GM23248 (cell line): ENCODE data around the gene TMEM74B. TPM values are rescaled to one million over a fixed set of nuclear protein-coding genes. Genes with fewer than 3 reads are reported as not detected.

Experiments used
- DNase-seq: peaks from one replicate; pipeline ENCODE4 v3.0.0-alpha.2; 2015
- H2AFZ ChIP-seq: fragments of 200-600 bp; sonication (generic); 2 replicates; pipeline ENCODE4 v1.6.1; 2016; ENCODE audit warnings: antibody characterized with exemption
- H3F3A ChIP-seq: fragments of 200-600 bp; sonication (generic); 2 replicates; pipeline ENCODE4 v1.6.1; 2016; ENCODE audit warnings: mild to moderate bottlenecking, antibody characterized with exemption, mixed run types; ENCODE audit not compliant: insufficient read depth
- H3K27ac ChIP-seq: fragments of 200-600 bp; sonication (generic); 2 replicates; pipeline ENCODE4 v1.5.1; 2016; ENCODE audit warnings: mild to moderate bottlenecking
- H3K27me3 ChIP-seq: fragments of 200-600 bp; sonication (generic); replicated peaks from 2 replicates; pipeline ENCODE4 v1.6.1; 2016; ENCODE audit warnings: mild to moderate bottlenecking; ENCODE audit not compliant: insufficient read depth
- H3K36me3 ChIP-seq: fragments of 200-600 bp; sonication (generic); 2 replicates; pipeline ENCODE4 v1.6.1; 2016; ENCODE audit warnings: low read depth, mild to moderate bottlenecking
- H3K4me1 ChIP-seq: fragments of 200-600 bp; sonication (generic); 2 replicates; pipeline ENCODE4 v1.6.1; 2016; ENCODE audit warnings: mild to moderate bottlenecking; ENCODE audit not compliant: insufficient read depth
- H3K4me2 ChIP-seq: fragments of 200-600 bp; sonication (generic); one replicate; pipeline ENCODE4 v1.6.1; 2016; ENCODE audit warnings: mild to moderate bottlenecking; ENCODE audit not compliant: unreplicated experiment
- H3K4me3 ChIP-seq: fragments of 200-600 bp; sonication (generic); 2 replicates; pipeline ENCODE4 v1.5.1; 2016; ENCODE audit warnings: mild to moderate bottlenecking
- H3K79me2 ChIP-seq: fragments of 200-600 bp; sonication (generic); 2 replicates; pipeline ENCODE4 v1.6.1; 2016; ENCODE audit warnings: mild to moderate bottlenecking; ENCODE audit not compliant: insufficient read depth
- H3K9ac ChIP-seq: fragments of 200-600 bp; sonication (generic); 2 replicates; pipeline ENCODE4 v1.6.1; 2016; ENCODE audit warnings: mild to moderate bottlenecking
- H3K9me2 ChIP-seq: fragments of 200-600 bp; sonication (generic); 2 replicates; pipeline ENCODE4 v1.6.1; 2016; ENCODE audit warnings: mixed run types, mild to moderate bottlenecking, moderate library complexity; ENCODE audit not compliant: insufficient read depth
- H3K9me3 ChIP-seq: fragments of 200-600 bp; sonication (generic); one replicate; pipeline ENCODE4 v1.6.1; 2017; ENCODE audit warnings: low read depth
- H4K20me1 ChIP-seq: fragments of 200-600 bp; sonication (generic); 2 replicates; pipeline ENCODE4 v1.6.0; 2016; ENCODE audit not compliant: insufficient read depth
- EZH2 ChIP-seq: fragments of 200-600 bp; sonication (generic); IDR thresholded peaks from 2 replicates; pipeline ENCODE4 v1.6.1; 2018; ENCODE audit warnings: antibody characterized with exemption, mild to moderate bottlenecking; ENCODE audit not compliant: insufficient read depth, poor library complexity, severe bottlenecking
- EZH2phosphoT487 ChIP-seq: fragments of 200-600 bp; sonication (generic); IDR thresholded peaks from 2 replicates; pipeline ENCODE4 v1.6.1; 2018; ENCODE audit warnings: antibody characterized with exemption, moderate library complexity, mild to moderate bottlenecking, low read depth; ENCODE audit not compliant: insufficient read depth
- WGBS, 2 experiments: methylation state at CpG; one replicate each; pipeline ENCODE4 v1.1.6; 2015 to 2017; ENCODE audit warnings: low lambda C conversion rate in 2 of 2, low coverage in 1 of 2; ENCODE audit errors: missing lambda C conversion rate in 2 of 2; 5-methylcytosine and 5-hydroxymethylcytosine counted together
- in situ Hi-C: fragments of 300-500 bp; cut with MboI; formaldehyde crosslinking; loops from 2 replicates; pipeline ENCODE4 v1.15.0; 2020
- polyA plus RNA-seq: library from polyadenylated mRNA; unstranded; fragments of >200 nt; fragmentation: Nextera tagmentation; extraction: Ambion mirVana; gene quantifications from 2 replicates; pipeline ENCODE4 v1.2.1, GENCODE V29; 2016
- total RNA-seq: library from RNA; depleted of rRNA; stranded (reverse); fragments of >200 nt; shearing (Covaris generic); gene quantifications from 2 replicates; pipeline ENCODE4 v1.2.3, GENCODE V29; 2014

The TMEM74B gene
- total and polyA plus RNA-seq, 2 experiments from 2014 or later, result 0.18 to 0.43 TPM

GRCh38 chr20:1163653-1164052 is 21.1 kb downstream of the TMEM74B start:
- Histone ChIP-seq H3K4me2 (no peak overlapping the region), H3K36me3 (peaks cover 32% of the 10 kb centered on the region), H3K79me2 (no peaks in the 10 kb centered on the region), H3K4me1 (no peaks in the 10 kb centered on the region), H3K9me3 (no peaks in the 10 kb centered on the region), H3K9me2 (no peaks in the 10 kb centered on the region), H3K27me3 (no peaks in the 10 kb centered on the region), H2AFZ (no peak overlapping the region), H3F3A (no peaks in the 10 kb centered on the region), H3K4me3 (no peak overlapping the region), H3K9ac (no peak overlapping the region), H4K20me1 (no peaks in the 10 kb centered on the region), H3K27ac (no peak overlapping the region)
- 98 to 100% methylated on average over 2 of the region's 2 CpGs for WGBS, 2 experiments
- in situ Hi-C loops, result no loop called here
- TF ChIP-seq EZH2, result no peak
- TF ChIP-seq EZH2phosphoT487, result no peak
- DNase-seq, result no peak

- 97 to 99% methylated on average over 6 of the region's 6 CpGs for WGBS, 2 experiments
- DNase-seq, result no peak
Observed at GRCh38 chr20:1163105-1163504, 21.7 kb downstream of the TMEM74B start.

GRCh38 chr20:1160991-1161390 is 23.8 kb downstream of the TMEM74B start:
- Histone ChIP-seq H3K4me1 (no peaks in the 10 kb centered on the region), H3F3A (no peaks in the 10 kb centered on the region), H3K4me2 (no peak overlapping the region), H3K27ac (no peak overlapping the region), H3K9me2 (no peaks in the 10 kb centered on the region), H4K20me1 (no peaks in the 10 kb centered on the region), H3K27me3 (no peaks in the 10 kb centered on the region), H3K9ac (no peak overlapping the region), H3K36me3 (peaks cover 19% of the 10 kb centered on the region), H3K4me3 (no peak overlapping the region), H2AFZ (no peak overlapping the region), H3K9me3 (no peaks in the 10 kb centered on the region), H3K79me2 (no peaks in the 10 kb centered on the region)
- WGBS, 2 experiments, result 96 to 98% methylated on average over 10 to 12 of the region's 12 CpGs
- in situ Hi-C loops, result no loop called here
- DNase-seq, result no peak
- TF ChIP-seq EZH2 (no peak), EZH2phosphoT487 (no peak)

More at GRCh38 chr20:1163105-1163504, 21.7 kb downstream of the TMEM74B start:
- no peaks in the 10 kb centered on the region for H3K9me3 ChIP-seq
- H3F3A ChIP-seq, result no peaks in the 10 kb centered on the region
- no peaks in the 10 kb centered on the region for H3K9me2 ChIP-seq
- H3K4me2 ChIP-seq, result no peak overlapping the region
- H3K4me3 ChIP-seq, result no peak overlapping the region
- no peak overlapping the region for H2AFZ ChIP-seq
- H3K36me3 ChIP-seq, result peaks cover 32% of the 10 kb centered on the region
- H3K79me2 ChIP-seq, result no peaks in the 10 kb centered on the region
- H3K4me1 ChIP-seq, result no peaks in the 10 kb centered on the region
- in situ Hi-C loops, result no loop called here
- H3K27me3 ChIP-seq, result no peaks in the 10 kb centered on the region
- H4K20me1 ChIP-seq, result no peaks in the 10 kb centered on the region
- no peak overlapping the region for H3K27ac ChIP-seq
- no peak for TF ChIP-seq EZH2phosphoT487
- no peak for TF ChIP-seq EZH2
- no peak overlapping the region for H3K9ac ChIP-seq

GRCh38 chr20:1160496-1160895 is 24.3 kb downstream of the TMEM74B start:
- Histone ChIP-seq H3K27me3 (no peaks in the 10 kb centered on the region), H3K9me2 (no peaks in the 10 kb centered on the region), H3K4me1 (no peaks in the 10 kb centered on the region), H3K36me3 (peaks cover 17% of the 10 kb centered on the region), H3K27ac (no peak overlapping the region), H4K20me1 (no peaks in the 10 kb centered on the region), H3K79me2 (no peaks in the 10 kb centered on the region), H3K9me3 (no peaks in the 10 kb centered on the region), H3F3A (no peaks in the 10 kb centered on the region), H3K9ac (no peak overlapping the region), H3K4me3 (no peak overlapping the region), H2AFZ (no peak overlapping the region), H3K4me2 (no peak overlapping the region)
- in situ Hi-C loops, result no loop called here
- TF ChIP-seq EZH2phosphoT487, result no peak
- TF ChIP-seq EZH2, result no peak
- 92 to 95% methylated on average over 10 of the region's 10 CpGs for WGBS, 2 experiments
- DNase-seq, result no peak

- in situ Hi-C loops, result no loop called here
- no peaks in the 10 kb centered on the region for H4K20me1 ChIP-seq
- H3F3A ChIP-seq, result no peaks in the 10 kb centered on the region
- H3K4me2 ChIP-seq, result no peak overlapping the region
- no peak overlapping the region for H2AFZ ChIP-seq
- WGBS, 2 experiments, result 98 to 100% methylated on average over 3 of the region's 3 CpGs
- H3K9ac ChIP-seq, result no peak overlapping the region
- peaks cover 25% of the 10 kb centered on the region for H3K79me2 ChIP-seq
- DNase-seq, result no peak
- no peak for TF ChIP-seq EZH2
- TF ChIP-seq EZH2phosphoT487, result no peak
- H3K36me3 ChIP-seq, result peaks cover 23% of the 10 kb centered on the region
- H3K9me2 ChIP-seq, result no peaks in the 10 kb centered on the region
- no peaks in the 10 kb centered on the region for H3K27me3 ChIP-seq
- H3K4me3 ChIP-seq, result no peak overlapping the region
- no peak overlapping the region for H3K27ac ChIP-seq
- peaks cover 2% of the 10 kb centered on the region; the same call in 1 of the 2 replicates for H3K4me1 ChIP-seq
- H3K9me3 ChIP-seq, result no peaks in the 10 kb centered on the region
Observed at GRCh38 chr20:1155342-1155741, 29.4 kb downstream of the TMEM74B start.
